HTERT RPE-1 (cell line): Measurements from ENCODE around the gene SHD.
"Not testable (repeated sequence)": the region's sequence is repeated elsewhere in the genome, so short reads cannot be mapped to it uniquely, and the experiment has no call there.

Experiments used
- in situ Hi-C: fragments of 300-500 bp; cut with MboI; formaldehyde crosslinking; loops from 4 replicates; pipeline ENCODE4 v1.14.3; 2020; ENCODE audit warnings: low sequenced_read_pairs

SHD gene

DNA sequence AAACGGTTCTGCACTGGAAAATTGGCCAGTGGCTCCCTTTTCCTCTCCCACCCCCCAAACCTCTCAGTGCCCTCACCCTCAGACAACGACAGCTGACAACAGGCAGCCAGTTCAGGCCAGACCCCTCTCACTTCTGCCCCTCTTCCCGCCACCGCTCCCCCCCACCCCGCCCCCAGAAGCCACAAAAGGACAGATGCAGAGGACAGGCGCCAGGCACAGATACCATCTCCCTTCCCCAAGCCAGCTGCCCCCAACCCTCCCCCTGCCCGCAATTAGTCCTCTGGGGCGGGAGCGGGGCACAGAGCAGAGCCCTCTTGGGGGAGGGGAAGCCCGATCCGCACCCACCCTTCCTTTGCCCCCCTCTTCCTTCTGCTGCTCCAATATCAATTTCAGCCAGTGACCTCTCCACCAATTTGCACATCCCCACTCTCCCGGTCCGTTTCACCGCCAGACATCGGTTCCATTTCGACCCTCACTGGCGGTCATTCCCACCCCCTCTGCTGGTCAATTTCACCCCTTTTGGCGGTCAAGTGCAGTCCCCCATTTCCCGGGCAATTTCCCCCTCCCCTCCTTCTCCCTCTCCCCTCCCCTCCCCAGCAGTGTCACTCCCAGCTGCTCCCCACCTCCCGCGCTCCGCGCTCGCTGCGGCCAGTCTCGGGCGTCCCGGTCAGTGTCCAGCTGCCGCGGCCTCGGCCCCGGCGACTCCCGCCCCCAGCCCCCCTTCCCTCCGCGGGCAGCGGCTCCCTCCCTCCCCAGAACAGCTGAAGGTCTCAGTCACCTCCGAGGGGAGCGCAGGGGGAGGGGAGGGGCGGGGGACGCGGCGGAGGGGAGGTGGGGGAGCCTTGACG, at the start of gene SHD:
Gene SHD, plus strand, starts transcription at position 848 of the 848 bp plus-strand sequence. CDS start 798 bp downstream, outside the sequence.
- in situ Hi-C loops: no loop called here

DNA sequence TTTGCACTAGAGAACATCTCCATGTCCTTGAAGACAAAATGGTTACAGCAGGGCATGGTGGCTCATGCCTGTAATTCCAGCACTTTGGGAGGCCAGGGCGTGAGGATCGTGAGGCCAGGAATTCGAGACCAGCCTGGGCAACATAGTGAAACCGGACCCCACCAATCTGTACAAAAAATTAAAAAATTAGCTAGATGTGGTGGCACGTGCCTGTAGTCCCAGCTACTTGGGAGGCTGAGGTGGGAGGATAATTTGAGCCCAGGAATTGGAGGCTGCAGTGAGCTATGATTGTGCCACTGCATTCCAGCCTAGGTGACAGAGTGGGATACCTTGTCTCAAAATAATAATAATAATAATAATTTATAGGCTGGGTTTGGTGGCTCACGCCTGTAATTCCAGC, 48.8 kb upstream of the SHD start:
- in situ Hi-C loops: not testable (repeated sequence)

DNA sequence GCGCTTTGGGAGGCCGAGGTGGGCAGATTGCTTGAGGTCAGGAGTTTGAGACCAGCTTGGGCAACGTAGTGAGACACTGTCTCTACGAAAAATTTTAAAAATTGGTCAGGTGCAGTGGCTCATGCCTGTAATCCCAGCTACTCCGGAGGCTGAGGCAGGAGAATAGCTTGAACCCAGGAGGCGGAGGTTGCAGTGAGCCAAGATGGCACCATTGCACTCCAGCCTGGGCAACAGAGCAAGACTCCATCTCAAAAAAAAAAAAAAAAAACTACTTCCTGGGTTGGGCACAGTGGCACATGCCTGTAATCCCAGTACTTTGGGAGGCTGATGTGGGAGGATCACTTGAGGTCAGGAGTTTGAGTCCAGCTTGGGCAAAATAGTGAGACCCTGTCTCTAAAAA, 47.5 kb upstream of the SHD start:
- in situ Hi-C loops: not testable (repeated sequence)

- in situ Hi-C loops: not testable (repeated sequence)
These were observed 46.9 kb upstream of the SHD start for GRCh38 chr19:4232139-4232538.

DNA sequence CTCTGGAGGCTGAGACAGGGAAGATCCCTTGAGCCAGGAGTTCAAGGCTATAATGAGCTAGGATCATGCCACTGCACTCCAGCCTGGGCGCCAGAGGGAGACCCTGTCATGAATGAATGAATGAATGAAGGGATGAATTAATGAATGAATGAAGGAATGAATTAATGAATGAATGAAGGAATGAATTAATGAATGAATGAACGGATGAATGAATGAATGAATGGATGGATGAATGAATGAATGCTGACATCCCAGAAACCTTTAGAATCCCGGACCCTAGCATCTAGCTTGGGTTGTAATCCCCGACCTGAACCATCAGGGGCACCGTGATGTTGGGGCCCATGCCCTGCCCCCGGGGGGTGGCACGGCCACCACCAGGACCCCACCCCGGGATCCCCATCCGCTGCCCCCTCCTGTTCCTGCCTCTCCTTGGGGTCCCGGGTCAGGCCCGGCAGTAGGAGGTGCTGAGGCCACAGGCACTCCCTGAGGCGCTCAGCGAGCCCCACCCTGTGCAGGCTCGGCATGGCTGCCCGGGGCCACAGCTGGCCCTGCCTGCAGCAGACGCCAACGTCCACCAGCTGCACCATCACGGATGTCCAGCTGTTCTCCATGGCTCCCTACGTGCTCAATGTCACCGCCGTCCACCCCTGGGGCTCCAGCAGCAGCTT, 46.3 kb upstream of the SHD start:
- in situ Hi-C loops: no loop called here

- in situ Hi-C loops: no loop called here
These were observed 45.7 kb upstream of the SHD start for GRCh38 chr19:4233282-4233853.

GRCh38 chr19:4234142-4234861, 44.8 kb upstream of the SHD start:
- in situ Hi-C loops: no loop called here

- in situ Hi-C loops: no loop called here
These were observed 44.2 kb upstream of the SHD start for GRCh38 chr19:4234862-4235201.

- in situ Hi-C loops: not testable (repeated sequence)
These were observed 41.6 kb upstream of the SHD start for GRCh38 chr19:4237510-4237909.

- in situ Hi-C loops: no loop called here
These were observed 40.2 kb upstream of the SHD start for GRCh38 chr19:4238831-4239230.

- in situ Hi-C loops: no loop called here
These were observed 37.1 kb upstream of the SHD start for GRCh38 chr19:4241824-4242430.

GRCh38 chr19:4245938-4246337, 33.1 kb upstream of the SHD start:
- in situ Hi-C loops: not testable (repeated sequence)

DNA sequence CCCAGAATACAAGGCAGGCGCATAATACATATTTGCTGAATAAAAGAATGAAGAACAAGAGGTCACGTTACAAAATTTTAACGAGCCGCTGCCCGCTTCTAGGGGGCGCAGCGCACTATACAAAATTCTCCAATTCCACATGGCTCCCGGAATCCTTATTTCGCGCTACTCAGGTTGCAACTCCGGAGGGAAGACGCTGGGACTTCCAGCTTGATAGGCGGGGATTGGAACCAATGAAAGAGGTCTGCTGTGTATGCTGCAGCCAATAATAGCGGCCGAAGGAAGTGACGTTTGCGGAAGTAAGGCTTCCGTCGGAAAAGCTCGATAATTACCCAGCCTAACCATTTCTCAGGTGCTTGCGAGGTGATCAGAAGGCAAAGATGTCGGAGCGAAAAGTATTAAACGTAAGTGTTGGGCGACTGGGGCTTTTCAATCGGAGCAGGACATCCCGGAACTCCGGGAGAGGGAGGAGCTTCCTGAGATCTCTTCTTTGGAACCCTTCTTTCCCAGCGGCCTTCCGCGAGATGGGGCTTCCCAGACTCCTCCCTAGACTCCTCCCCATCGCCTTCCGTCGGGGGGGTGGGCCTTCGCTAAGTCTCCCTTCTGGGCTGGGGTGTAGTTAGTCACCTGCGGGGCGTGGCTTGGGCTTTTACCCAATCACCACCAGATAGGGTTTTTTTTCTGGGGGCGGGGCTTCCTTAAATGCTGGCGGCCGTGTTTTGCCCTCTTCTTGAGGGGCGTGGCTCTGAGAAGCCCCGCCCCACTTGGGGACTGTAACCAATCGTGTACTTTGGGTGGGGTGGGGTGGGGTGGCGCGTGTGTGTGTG, 32.1 kb upstream of the SHD start, which contains the start of gene YJU2:
Gene YJU2, plus strand, starts transcription at position 314 of the 827 bp plus-strand sequence. Its CDS starts 67 bp downstream, at position 381.
- in situ Hi-C loops: no loop called here

DNA sequence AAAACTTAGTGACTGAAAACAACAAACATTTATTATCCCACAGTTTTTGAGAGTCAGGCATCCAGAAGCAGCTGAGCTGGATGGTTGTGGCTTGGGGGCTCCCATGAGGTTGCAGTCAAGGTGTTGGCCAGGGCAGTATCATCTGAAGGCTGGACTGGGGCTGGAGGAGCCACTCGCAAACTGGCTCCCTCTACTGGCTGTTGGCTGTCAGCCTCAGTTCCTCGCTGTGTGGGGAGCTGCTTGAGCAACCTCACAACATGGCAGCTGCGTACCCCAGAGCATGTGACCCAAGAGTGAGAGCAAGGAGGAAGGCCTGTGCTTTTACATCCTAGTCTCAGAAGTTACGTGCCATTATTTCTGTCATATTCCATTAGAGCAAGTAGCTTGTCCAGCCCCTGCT, 22.5 kb upstream of the SHD start:
- in situ Hi-C loops: no loop called here

GRCh38 chr19:4257025-4257424, 22.0 kb upstream of the SHD start:
- in situ Hi-C loops: no loop called here

DNA sequence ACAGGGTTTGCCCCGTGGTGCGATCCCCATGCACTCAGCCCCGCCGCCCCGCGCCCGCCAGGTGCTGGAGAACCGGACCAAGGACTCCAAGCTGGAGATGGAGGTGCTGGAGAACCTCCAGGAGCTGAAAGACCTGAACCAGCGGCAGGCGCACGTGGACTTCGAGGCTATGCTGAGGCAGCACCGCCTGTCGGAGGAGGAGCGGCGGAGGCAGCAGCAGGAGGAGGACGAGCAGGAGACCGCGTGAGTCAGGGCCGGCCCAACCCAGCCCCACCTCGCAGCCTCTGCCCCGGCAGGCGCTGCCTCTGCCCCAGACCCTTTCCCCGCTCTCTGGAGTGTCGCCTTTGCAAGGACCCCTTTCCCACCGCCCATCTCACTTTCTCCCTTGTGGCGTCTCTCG, 20.9 kb upstream of the SHD start:
- in situ Hi-C loops: no loop called here

DNA sequence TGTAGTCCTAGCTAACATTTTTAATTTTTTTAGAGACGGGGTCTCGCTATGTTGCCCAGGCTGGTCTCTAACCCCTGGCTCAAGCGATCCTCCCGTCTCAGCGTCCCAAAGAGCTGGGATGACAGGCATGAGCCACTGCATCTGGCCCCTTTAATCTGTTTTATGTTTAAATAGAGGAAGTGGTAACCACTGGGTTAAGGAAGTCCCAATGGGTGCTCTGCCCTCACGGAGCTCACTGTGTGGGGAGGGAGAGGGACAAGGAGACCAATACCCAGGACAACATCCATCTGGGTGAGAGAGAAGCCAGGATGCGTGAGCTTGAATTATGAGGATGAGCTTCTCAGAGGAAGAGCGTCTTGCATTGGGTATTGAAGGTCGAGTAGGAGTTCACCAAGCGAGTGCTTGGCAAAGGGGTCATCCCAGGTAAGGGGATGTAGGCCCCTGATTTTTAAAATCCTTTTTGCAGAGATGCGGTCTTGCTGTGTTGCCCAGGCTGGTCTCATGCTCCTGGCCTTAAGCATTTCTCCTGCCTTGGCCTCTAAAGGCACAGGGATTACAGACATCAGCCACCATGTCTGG, 18.4 kb upstream of the SHD start:
- in situ Hi-C loops: no loop called here

GRCh38 chr19:4264812-4265211, 14.3 kb upstream of the SHD start:
- in situ Hi-C loops: no loop called here

GRCh38 chr19:4266253-4267000, 12.6 kb upstream of the SHD start:
- in situ Hi-C loops: no loop called here
